GM18526 (cell line): Measurements from ENCODE around the gene TBXT.

Experiments
- POLR2A ChIP-seq: IDR thresholded peaks from 3 replicates; pipeline ENCODE4 v1.6.1; 2011; ENCODE audit not compliant: insufficient read length; ENCODE audit errors: extremely low read depth

Gene TBXT

GRCh38 chr6:166156942-166157341 is 10.7 kb downstream of the TBXT start:
- no peak for TF ChIP-seq POLR2A

- no peak for TF ChIP-seq POLR2A
These were observed 13.7 kb downstream of the TBXT start for GRCh38 chr6:166153966-166154365.

- no peak for TF ChIP-seq POLR2A
These were observed 15.0 kb downstream of the TBXT start for GRCh38 chr6:166152660-166153059.

- TF ChIP-seq POLR2A: no peak
These were observed 15.9 kb downstream of the TBXT start for GRCh38 chr6:166151798-166152197.

- no peak for TF ChIP-seq POLR2A
These were observed 21.9 kb downstream of the TBXT start for GRCh38 chr6:166145751-166146150.

- no peak for TF ChIP-seq POLR2A
These were observed 24.6 kb downstream of the TBXT start for GRCh38 chr6:166143011-166143410.

- no peak for TF ChIP-seq POLR2A
These were observed 39.8 kb downstream of the TBXT start for GRCh38 chr6:166127624-166128472.

GRCh38 chr6:166121726-166122125 is 45.9 kb downstream of the TBXT start:
- TF ChIP-seq POLR2A: no peak

GRCh38 chr6:166119116-166119911 is 48.3 kb downstream of the TBXT start:
- TF ChIP-seq POLR2A: no peak

GRCh38 chr6:166115609-166116008 is 52.0 kb downstream of the TBXT start:
- no peak for TF ChIP-seq POLR2A

- TF ChIP-seq POLR2A: no peak
These were observed 55.1 kb downstream of the TBXT start for GRCh38 chr6:166112580-166112979.

GRCh38 chr6:166109608-166110007 is 58.0 kb downstream of the TBXT start:
- TF ChIP-seq POLR2A: no peak
